Neural progenitor cell (in vitro differentiated cells): ENCODE measurements around the gene CEP131.

Source experiments
- CTCF ChIP-seq: fragments of 200-600 bp; sonication (generic); IDR thresholded peaks from 2 replicates; pipeline ENCODE4 v1.5.1; 2017; ENCODE audit warnings: antibody characterized with exemption, mild to moderate bottlenecking
- EZH2 ChIP-seq: fragments of 200-600 bp; sonication (generic); IDR thresholded peaks from 2 replicates; pipeline ENCODE4 v1.6.1; 2017; ENCODE audit warnings: antibody characterized with exemption, mild to moderate bottlenecking, moderate library complexity

GRCh38 chr17:81261096-81261495 lies 38.3 kb upstream of the CEP131 start:
- no peak for TF ChIP-seq EZH2
- no peak for TF ChIP-seq CTCF
